RWPE2 (cell line): Measurements from ENCODE around the gene TRAPPC3.

Source experiments
- ATAC-seq: fragments of 200-7000 bp; cut with Tn5 transposase; 3 replicates; pipeline ENCODE4 v1.9.1; 2021; ENCODE audit warnings: low read depth
- DNase-seq: peaks from one replicate; pipeline ENCODE4 v3.0.0-alpha.2; 2020; ENCODE audit warnings: low spot score
- H3K27ac ChIP-seq: fragments of 450-650 bp; 2 replicates; pipeline ENCODE4 v1.5.1; 2017; ENCODE audit warnings: mild to moderate bottlenecking; ENCODE audit not compliant: poor library complexity, severe bottlenecking
- H3K27me3 ChIP-seq: fragments of 250-450 bp; sonication (Bioruptor Pico); 2 replicates; pipeline ENCODE4 v1.5.1; 2021; ENCODE audit warnings: mild to moderate bottlenecking, moderate library complexity; ENCODE audit not compliant: insufficient read depth, poor library complexity, severe bottlenecking
- H3K36me3 ChIP-seq: fragments of 250-450 bp; sonication (Bioruptor Pico); 2 replicates; pipeline ENCODE4 v1.5.1; 2020; ENCODE audit warnings: low read depth, mild to moderate bottlenecking, moderate library complexity
- H3K4me1 ChIP-seq: fragments of 250-450 bp; sonication (Bioruptor Pico); 2 replicates; pipeline ENCODE4 v1.5.1; 2021; ENCODE audit warnings: mild to moderate bottlenecking, moderate library complexity; ENCODE audit not compliant: insufficient read depth, poor library complexity, severe bottlenecking
- H3K4me3 ChIP-seq: fragments of 250-450 bp; sonication (Bioruptor Pico); 2 replicates; pipeline ENCODE4 v1.5.1; 2021; ENCODE audit warnings: mild to moderate bottlenecking, moderate library complexity; ENCODE audit not compliant: severe bottlenecking
- H3K9me3 ChIP-seq: fragments of 250-450 bp; sonication (Bioruptor Pico); 2 replicates; pipeline ENCODE4 v1.5.1; 2021; ENCODE audit warnings: mild to moderate bottlenecking, moderate library complexity; ENCODE audit not compliant: severe bottlenecking
- TF ChIP-seq, protein P1 (sequence below): fragments of 450-650 bp; IDR thresholded peaks from one replicate; pipeline ENCODE4 v1.5.1; 2017; ENCODE audit warnings: mild to moderate bottlenecking, moderate library complexity; ENCODE audit not compliant: poor library complexity, severe bottlenecking

The TRAPPC3 gene

DNA sequence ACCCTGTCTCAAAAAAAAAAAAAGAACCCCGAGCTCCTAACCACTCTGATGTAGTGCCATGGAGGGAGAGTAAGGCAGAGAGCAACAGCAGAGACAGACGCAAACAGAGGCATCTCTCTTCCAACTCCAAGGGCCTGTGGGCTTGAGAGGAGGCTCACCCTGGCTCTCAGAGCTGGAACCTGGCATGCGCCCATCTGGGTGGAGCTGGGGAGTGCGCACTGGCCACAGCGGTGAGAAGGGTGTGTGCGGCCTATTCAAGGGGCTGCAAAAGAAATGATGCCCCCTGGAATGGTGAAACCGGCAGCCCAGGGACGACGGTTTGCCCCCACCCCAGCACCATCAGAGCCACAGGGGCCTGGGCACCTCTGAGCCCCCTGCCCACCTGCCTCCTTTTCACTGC, 41.9 kb downstream of the TRAPPC3 start:
- Histone ChIP-seq H3K36me3 (no peaks in the 10 kb centered on the region), H3K4me1 (peaks cover 10% of the 10 kb centered on the region), H3K27ac (no peak overlapping the region), H3K4me3 (no peak overlapping the region), H3K27me3 (no peaks in the 10 kb centered on the region), H3K9me3 (no peaks in the 10 kb centered on the region)
- ATAC-seq (no peak), DNase-seq (no peak)
- TF ChIP-seq, protein P1, sequence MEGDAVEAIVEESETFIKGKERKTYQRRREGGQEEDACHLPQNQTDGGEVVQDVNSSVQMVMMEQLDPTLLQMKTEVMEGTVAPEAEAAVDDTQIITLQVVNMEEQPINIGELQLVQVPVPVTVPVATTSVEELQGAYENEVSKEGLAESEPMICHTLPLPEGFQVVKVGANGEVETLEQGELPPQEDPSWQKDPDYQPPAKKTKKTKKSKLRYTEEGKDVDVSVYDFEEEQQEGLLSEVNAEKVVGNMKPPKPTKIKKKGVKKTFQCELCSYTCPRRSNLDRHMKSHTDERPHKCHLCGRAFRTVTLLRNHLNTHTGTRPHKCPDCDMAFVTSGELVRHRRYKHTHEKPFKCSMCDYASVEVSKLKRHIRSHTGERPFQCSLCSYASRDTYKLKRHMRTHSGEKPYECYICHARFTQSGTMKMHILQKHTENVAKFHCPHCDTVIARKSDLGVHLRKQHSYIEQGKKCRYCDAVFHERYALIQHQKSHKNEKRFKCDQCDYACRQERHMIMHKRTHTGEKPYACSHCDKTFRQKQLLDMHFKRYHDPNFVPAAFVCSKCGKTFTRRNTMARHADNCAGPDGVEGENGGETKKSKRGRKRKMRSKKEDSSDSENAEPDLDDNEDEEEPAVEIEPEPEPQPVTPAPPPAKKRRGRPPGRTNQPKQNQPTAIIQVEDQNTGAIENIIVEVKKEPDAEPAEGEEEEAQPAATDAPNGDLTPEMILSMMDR, result no peak

DNA sequence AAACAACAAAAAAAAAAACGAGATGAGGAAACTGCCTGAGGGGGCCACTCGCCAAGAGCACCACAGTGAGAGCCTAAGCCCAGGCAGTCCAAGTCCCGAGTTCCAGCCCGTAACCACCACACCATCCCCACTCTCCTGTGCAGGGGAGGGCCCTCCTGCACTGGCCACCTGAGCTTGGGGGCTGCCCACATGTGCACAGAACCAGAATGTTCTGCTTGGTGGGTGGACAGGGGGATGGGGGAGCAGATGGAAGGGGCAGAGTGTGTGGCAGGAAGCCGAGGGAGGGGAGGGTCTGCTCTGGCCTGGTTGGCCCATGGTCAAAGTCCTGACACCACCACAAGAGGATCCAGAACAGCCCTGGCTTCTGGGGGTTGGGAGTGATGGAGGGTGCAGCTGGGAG, 43.0 kb downstream of the TRAPPC3 start:
- DNase-seq, result no peak
- H3K27ac ChIP-seq, result no peak overlapping the region
- no peak overlapping the region for H3K4me3 ChIP-seq
- H3K4me1 ChIP-seq, result peaks cover 10% of the 10 kb centered on the region
- H3K9me3 ChIP-seq, result no peaks in the 10 kb centered on the region
- H3K36me3 ChIP-seq, result no peaks in the 10 kb centered on the region
- TF ChIP-seq, protein P1, result no peak
- ATAC-seq, result no peak
- no peaks in the 10 kb centered on the region for H3K27me3 ChIP-seq

DNA sequence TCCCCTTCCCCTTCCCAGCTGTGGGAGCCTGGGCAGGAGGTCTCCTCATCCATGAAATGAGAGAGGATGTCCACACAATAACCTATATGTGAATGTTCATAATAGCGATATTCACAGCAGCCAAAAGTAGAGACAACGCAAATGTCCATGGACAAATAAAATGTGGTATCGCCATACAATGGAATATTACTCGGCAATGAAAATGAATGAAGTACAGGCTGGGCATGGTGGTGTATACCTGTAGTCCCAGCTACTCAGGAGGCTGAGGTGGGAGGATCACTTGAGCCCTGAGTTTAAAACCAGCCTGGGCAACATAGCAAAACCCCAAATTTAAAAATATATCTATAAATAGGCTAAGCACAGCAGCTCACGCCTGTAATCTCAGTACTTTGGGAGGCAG, 47.7 kb downstream of the TRAPPC3 start:
- Histone ChIP-seq H3K4me1 (no peaks in the 10 kb centered on the region), H3K4me3 (no peak overlapping the region), H3K27ac (no peak overlapping the region), H3K36me3 (no peaks in the 10 kb centered on the region), H3K27me3 (no peaks in the 10 kb centered on the region), H3K9me3 (no peaks in the 10 kb centered on the region)
- TF ChIP-seq, protein P1, result no peak
- ATAC-seq, result no peak
- DNase-seq, result no peak

DNA sequence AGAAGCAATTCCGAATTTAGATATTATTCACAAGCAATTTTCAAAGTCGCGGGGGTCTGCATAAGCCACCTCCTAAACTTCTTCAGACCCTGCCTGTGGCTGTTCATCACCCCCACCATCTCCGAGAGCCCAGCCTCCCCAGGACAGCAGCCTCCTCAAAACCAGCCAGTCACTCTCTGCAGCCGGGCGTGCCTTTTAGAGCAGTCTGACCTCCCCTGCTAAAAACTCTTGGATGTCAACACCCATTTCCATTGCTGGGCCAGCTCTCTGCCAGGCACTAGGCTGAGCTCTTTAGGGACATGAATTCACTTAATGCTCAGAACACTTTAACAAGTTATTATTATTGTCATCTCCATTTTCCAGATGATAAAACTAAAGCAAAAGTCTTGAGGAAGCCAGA, 48.9 kb downstream of the TRAPPC3 start:
- TF ChIP-seq, protein P1, result no peak
- DNase-seq (no peak), ATAC-seq (no peak)
- H3K27ac ChIP-seq, result no peak overlapping the region
- no peaks in the 10 kb centered on the region for H3K4me1 ChIP-seq
- no peaks in the 10 kb centered on the region for H3K36me3 ChIP-seq
- H3K27me3 ChIP-seq, result no peaks in the 10 kb centered on the region
- no peak overlapping the region for H3K4me3 ChIP-seq
- H3K9me3 ChIP-seq, result no peaks in the 10 kb centered on the region

DNA sequence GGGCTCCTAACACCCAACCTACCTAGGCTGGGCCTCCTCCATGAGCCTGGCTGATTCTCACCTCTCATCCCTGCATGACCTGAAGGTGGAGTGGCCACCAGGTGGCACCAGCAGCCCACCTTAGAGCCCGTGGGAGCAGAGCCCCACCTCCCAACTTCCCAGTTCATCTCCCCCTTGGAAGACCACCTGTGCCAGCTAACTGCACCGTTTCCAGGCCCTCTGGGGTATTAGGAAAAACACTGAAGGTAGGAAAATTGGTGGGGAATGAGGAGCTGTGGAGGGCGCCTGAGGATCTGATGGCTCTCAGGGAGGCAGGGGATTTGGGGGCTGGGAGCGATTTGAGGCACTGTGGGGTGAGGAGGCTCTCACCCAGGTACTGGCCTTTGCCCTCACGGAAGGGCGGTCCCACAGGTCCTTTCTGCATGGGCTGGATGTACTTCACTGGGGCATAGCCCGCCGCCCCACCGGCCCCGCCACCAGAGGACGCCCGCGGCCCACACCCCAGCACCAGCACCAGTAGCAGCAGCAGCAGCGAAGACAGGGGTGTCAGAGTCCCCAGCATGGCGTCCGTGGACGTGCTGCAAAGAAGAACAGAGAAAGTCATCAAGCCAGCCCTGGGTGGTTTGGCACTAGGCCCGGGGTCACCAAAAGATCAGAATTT, 49.5 kb downstream of the TRAPPC3 start:
- Histone ChIP-seq H3K4me3 (no peak overlapping the region), H3K27me3 (no peaks in the 10 kb centered on the region), H3K27ac (no peak overlapping the region), H3K9me3 (no peaks in the 10 kb centered on the region), H3K36me3 (0 out of 2 replicates have a peak, but pooled peaks cover 5% of the 10 kb centered on the region), H3K4me1 (no peaks in the 10 kb centered on the region)
- ATAC-seq, result peak; percentile 87
- no peak for DNase-seq
- TF ChIP-seq, protein P1, result peak; percentile 91
